ENCODE measurements around the gene SLC22A16. TPM values are rescaled to one million over a fixed set of nuclear protein-coding genes. Genes with fewer than 3 reads are reported as not detected.
"Not testable (repeated sequence)": the region's sequence is repeated elsewhere in the genome, so short reads cannot be mapped to it uniquely, and the experiment has no call there.

Gene SLC22A16
- total RNA-seq, 4 donors from 2014 or later, result not detected

- Histone ChIP-seq H3K27me3 (no peaks in the 10 kb centered on the region), H3K36me3 (no peaks in the 10 kb centered on the region), H3K27ac (no peak overlapping the region), H3K4me1 (peaks cover 0 to 9% (median 0%) of the 10 kb centered on the region in 4 donors), H3K9me3 (no peaks in the 10 kb centered on the region), H3K4me3 (no peak overlapping the region)
- DNase-seq (ENCODE audit: low spot score in 2 of 2), result no peak
- TF ChIP-seq EP300 (IDR thresholded peaks at IDR 0.05) (no peak), POLR2A (IDR thresholded peaks at IDR 0.05) (no peak), CTCF (IDR thresholded peaks at IDR 0.05) (no peak)
Measured at GRCh38 chr6:110512991-110513390, 36.6 kb upstream of the SLC22A16 start.

DNA sequence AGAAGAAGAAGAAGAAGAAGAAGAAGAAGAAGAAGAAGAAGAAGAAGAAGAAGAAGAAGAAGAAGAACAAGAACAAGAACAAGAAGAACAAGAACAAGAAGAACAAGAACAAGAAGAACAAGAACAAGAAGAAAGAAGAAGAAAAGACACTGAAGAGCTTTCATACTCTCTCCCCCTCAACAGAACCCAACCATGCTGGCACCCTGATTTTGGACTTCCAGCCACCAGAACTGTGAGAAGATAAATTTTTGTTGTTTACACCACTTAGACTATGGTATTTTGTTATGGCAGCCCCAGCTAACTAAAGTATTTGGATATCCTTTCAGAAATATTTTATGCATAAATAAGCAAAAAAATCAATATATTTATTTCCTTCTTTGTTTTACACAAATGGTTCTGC lies 36.1 kb upstream of the SLC22A16 start:
- not testable (repeated sequence) for H3K9me3 ChIP-seq; H3K36me3 ChIP-seq; H3K27me3 ChIP-seq; H3K4me3 ChIP-seq; DNase-seq (ENCODE audit: low spot score in 2 of 2); H3K4me1 ChIP-seq; H3K27ac ChIP-seq

DNA sequence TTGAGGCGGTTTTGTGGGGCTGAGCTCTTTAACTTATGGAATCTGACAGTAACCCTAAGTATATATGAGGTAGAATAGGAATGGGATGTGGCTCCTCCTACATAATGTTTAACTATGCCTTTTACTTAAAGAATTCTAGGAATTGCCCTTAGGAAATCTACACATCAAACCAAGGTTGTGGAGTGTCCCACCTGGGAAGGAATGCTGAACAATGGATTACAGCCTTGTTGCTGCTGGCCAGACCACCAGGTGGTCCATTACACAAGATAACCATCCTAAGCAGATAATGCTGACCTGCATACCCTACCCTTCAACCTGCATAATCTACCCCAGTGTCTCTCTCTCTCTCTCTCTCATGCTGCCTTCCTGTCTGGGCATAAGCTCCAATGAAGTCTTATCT lies 35.0 kb upstream of the SLC22A16 start:
- Histone ChIP-seq H3K9me3 (no peaks in the 10 kb centered on the region), H3K27ac (no peak overlapping the region), H3K36me3 (no peaks in the 10 kb centered on the region), H3K4me1 (peaks cover 0 to 9% (median 0%) of the 10 kb centered on the region in 4 donors), H3K27me3 (no peaks in the 10 kb centered on the region), H3K4me3 (no peak overlapping the region)
- WGBS, 2 donors, result 87 to 95% methylated on average over 1 of the region's 1 CpG
- no peak for DNase-seq (ENCODE audit: low spot score in 2 of 2)
- no peak for TF ChIP-seq CTCF (IDR thresholded peaks at IDR 0.05)
- TF ChIP-seq EP300 (IDR thresholded peaks at IDR 0.05), result no peak
- no peak for TF ChIP-seq POLR2A (IDR thresholded peaks at IDR 0.05)

DNA sequence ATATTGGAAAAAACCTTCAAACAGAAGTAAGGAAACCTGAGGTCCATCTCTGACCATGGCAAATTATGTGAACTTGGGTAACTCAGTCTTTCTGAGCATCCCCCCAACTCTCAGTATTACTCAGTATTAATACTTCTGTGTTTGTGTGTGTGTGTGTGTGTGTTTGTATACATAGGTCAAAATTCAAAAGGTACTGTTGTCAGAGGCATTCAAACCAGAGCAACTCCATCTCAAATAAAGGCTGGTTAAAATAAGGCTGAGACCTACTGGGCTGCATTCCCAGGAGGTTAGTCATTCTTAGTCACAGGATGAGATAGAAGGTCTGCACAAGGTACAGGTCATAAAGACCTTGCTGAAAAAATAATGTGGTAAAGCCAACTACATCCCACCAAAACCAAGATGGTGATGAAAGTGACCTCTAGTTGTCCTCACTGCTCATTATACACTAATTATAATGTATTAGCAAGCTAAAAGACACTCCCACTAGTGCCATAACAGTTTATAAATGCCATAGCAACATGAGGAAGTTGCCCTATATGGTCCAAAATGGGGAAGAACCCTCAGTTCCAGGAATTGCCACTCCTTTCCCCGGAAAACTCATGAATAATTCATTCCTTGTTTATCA lies 33.3 kb upstream of the SLC22A16 start:
- no peaks in the 10 kb centered on the region for H3K27me3 ChIP-seq
- H3K4me1 ChIP-seq, result peaks cover 0 to 9% (median 0%) of the 10 kb centered on the region in 4 donors
- no peak for DNase-seq (ENCODE audit: low spot score in 2 of 2)
- TF ChIP-seq EP300 (IDR thresholded peaks at IDR 0.05) (no peak), POLR2A (IDR thresholded peaks at IDR 0.05) (no peak), CTCF (IDR thresholded peaks at IDR 0.05) (no peak)
- no peak overlapping the region for H3K4me3 ChIP-seq
- H3K9me3 ChIP-seq, result no peaks in the 10 kb centered on the region
- no peak overlapping the region for H3K27ac ChIP-seq
- 73 to 92% methylated on average over 1 of the region's 1 CpG for WGBS, 2 donors
- no peaks in the 10 kb centered on the region for H3K36me3 ChIP-seq

GRCh38 chr6:110504891-110505290 lies 28.5 kb upstream of the SLC22A16 start:
- 80 to 83% methylated on average over 2 of the region's 2 CpGs for WGBS, 2 donors
- not testable (repeated sequence) for H3K9me3 ChIP-seq; H3K27ac ChIP-seq; H3K4me3 ChIP-seq; H3K27me3 ChIP-seq; H3K36me3 ChIP-seq; DNase-seq (ENCODE audit: low spot score in 2 of 2); H3K4me1 ChIP-seq

DNA sequence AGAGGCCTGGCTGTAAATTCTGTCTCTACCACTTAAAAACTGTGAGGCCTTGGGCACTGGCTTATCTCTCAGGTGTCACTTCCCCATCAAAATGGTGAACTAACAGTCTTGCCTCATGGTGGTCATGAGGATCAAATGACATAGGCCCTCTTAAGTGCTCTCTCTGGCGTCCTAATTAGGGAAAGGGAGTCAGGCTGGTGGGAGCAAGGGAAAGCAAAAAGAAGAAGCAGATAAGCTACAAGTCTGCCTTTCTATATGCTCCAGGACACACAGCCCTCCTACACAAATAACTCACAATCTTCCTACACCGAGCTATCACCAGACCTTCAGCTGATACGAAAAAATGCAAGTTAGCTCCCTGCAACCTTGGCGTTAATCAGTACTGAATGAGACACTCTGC lies 19.5 kb upstream of the SLC22A16 start:
- Histone ChIP-seq H3K4me3 (no peak overlapping the region), H3K4me1 (peaks cover 0 to 11% (median 0%) of the 10 kb centered on the region in 4 donors), H3K36me3 (no peaks in the 10 kb centered on the region), H3K27ac (no peak overlapping the region), H3K9me3 (no peaks in the 10 kb centered on the region), H3K27me3 (no peaks in the 10 kb centered on the region)
- 68 to 87% methylated on average over 4 of the region's 4 CpGs for WGBS, 2 donors
- DNase-seq (ENCODE audit: low spot score in 2 of 2), result no peak
- TF ChIP-seq CTCF (IDR thresholded peaks at IDR 0.05) (no peak), POLR2A (IDR thresholded peaks at IDR 0.05) (no peak)

Data from tibial nerve (tissue), 4 donors.